HEK293 (cell line): ENCODE data around the gene DPT.

Experiments
- CTCF ChIA-PET: fragments of 350-600 bp; formaldehyde crosslinking; extraction: SDS; loops from one replicate; lab custom pipeline; 2021; ENCODE audit warnings: antibody characterized with exemption; lab: Yijun Ruan, JAX
- POLR2A ChIA-PET: fragments of 300-600 bp; formaldehyde crosslinking; extraction: SDS; loops from one replicate; lab custom pipeline; 2020; ENCODE audit warnings: antibody characterized with exemption, inconsistent platforms; lab: Yijun Ruan, JAX
- H3K27ac ChIP-seq: fragments of 200-500 bp; sonication (Bioruptor generic); 2 replicates; pipeline ENCODE4 v1.5.1; 2014; ENCODE audit warnings: low read depth, low read length, control low read depth, inconsistent platforms; ENCODE audit errors: extremely low read depth
- H3K36me3 ChIP-seq, 2 experiments: fragments of 200-500 bp in 1 of 2; sonication (Bioruptor generic) in 1 of 2; 1 replicate in 1 of 2; 2 replicates in 1 of 2; pipeline ENCODE4 v1.5.1; 2014 to 2017; ENCODE audit warnings: inconsistent platforms in 2 of 2, low read length in 2 of 2; ENCODE audit not compliant: control insufficient read depth in 2 of 2, insufficient read depth in 1 of 2
- H3K4me1 ChIP-seq: fragments of 200-500 bp; sonication (Bioruptor generic); 2 replicates; pipeline ENCODE4 v1.5.1; 2014; ENCODE audit warnings: mild to moderate bottlenecking, low read length, inconsistent platforms; ENCODE audit not compliant: control insufficient read depth, insufficient read depth
- H3K4me3 ChIP-seq: 2 replicates; pipeline ENCODE4 v1.5.1; 2011; ENCODE audit warnings: low read depth, mild to moderate bottlenecking, control low read depth, low read length, moderate library complexity
- H3K9me3 ChIP-seq: fragments of 200-500 bp; sonication (Bioruptor generic); 2 replicates; pipeline ENCODE4 v1.5.1; 2014; ENCODE audit warnings: low read depth, low read length, inconsistent platforms; ENCODE audit not compliant: control insufficient read depth, insufficient read depth
- EGR2 ChIP-seq: fragments of 450-650 bp; formaldehyde crosslinking; IDR thresholded peaks from 2 replicates; pipeline ENCODE4 v1.5.1; 2016; ENCODE audit warnings: low read depth, missing biosample characterization, missing genetic modification characterization
- KLF10 ChIP-seq: fragments of 450-650 bp; IDR thresholded peaks from 2 replicates; pipeline ENCODE4 v1.5.1; 2018; ENCODE audit warnings: missing biosample characterization, mild to moderate bottlenecking, missing genetic modification characterization
- SP7 ChIP-seq: fragments of 450-650 bp; formaldehyde crosslinking; IDR thresholded peaks from 2 replicates; pipeline ENCODE4 v1.5.1; 2016; ENCODE audit warnings: missing biosample characterization, missing genetic modification characterization
- TRIM28 ChIP-seq: IDR thresholded peaks from 2 replicates; pipeline ENCODE4 v1.6.1; 2011; ENCODE audit warnings: low read length, control low read depth, borderline replicate concordance
- YY2 ChIP-seq: fragments of 450-650 bp; formaldehyde crosslinking; IDR thresholded peaks from 2 replicates; pipeline ENCODE4 v1.5.1; 2016; ENCODE audit warnings: missing biosample characterization, missing genetic modification characterization
- ZFHX2 ChIP-seq: fragments of 450-650 bp; formaldehyde crosslinking; conservative IDR thresholded peaks from 2 replicates; pipeline ENCODE4 v1.5.1; 2016; ENCODE audit warnings: missing biosample characterization, missing genetic modification characterization
- ZFP41 ChIP-seq: fragments of 450-650 bp; formaldehyde crosslinking; IDR thresholded peaks from 2 replicates; pipeline ENCODE4 v1.5.1; 2016; ENCODE audit warnings: missing biosample characterization, missing genetic modification characterization, borderline replicate concordance
- ZNF121 ChIP-seq: fragments of 450-650 bp; formaldehyde crosslinking; IDR thresholded peaks from 2 replicates; pipeline ENCODE4 v1.5.1; 2016; ENCODE audit warnings: missing biosample characterization, missing genetic modification characterization
- ZNF202 ChIP-seq: fragments of 450-650 bp; formaldehyde crosslinking; IDR thresholded peaks from 2 replicates; pipeline ENCODE4 v1.5.1; 2016; ENCODE audit warnings: missing biosample characterization, missing genetic modification characterization, borderline replicate concordance
- ZNF221 ChIP-seq: fragments of 450-650 bp; formaldehyde crosslinking; IDR thresholded peaks from 2 replicates; pipeline ENCODE4 v1.5.1; 2017; ENCODE audit warnings: missing biosample characterization, missing genetic modification characterization, borderline replicate concordance
- ZNF596 ChIP-seq: fragments of 450-650 bp; IDR thresholded peaks from 2 replicates; pipeline ENCODE4 v1.5.0; 2018; ENCODE audit warnings: missing biosample characterization, mild to moderate bottlenecking, missing genetic modification characterization, moderate library complexity
- ZNF600 ChIP-seq: fragments of 450-650 bp; formaldehyde crosslinking; IDR thresholded peaks from 2 replicates; pipeline ENCODE4 v1.5.1; 2016; ENCODE audit warnings: missing biosample characterization, missing genetic modification characterization
- ZNF621 ChIP-seq: fragments of 450-650 bp; formaldehyde crosslinking; IDR thresholded peaks from 2 replicates; pipeline ENCODE4 v1.5.1; 2017; ENCODE audit warnings: missing biosample characterization, missing genetic modification characterization
- TF ChIP-seq, protein P1 (sequence below): fragments of 450-650 bp; formaldehyde crosslinking; IDR thresholded peaks from 2 replicates; pipeline ENCODE4 v1.5.1; 2016; ENCODE audit warnings: missing biosample characterization, missing genetic modification characterization, borderline replicate concordance
- TF ChIP-seq, protein P2 (sequence below): fragments of 450-650 bp; IDR thresholded peaks from 2 replicates; pipeline ENCODE4 v1.5.1; 2018; ENCODE audit warnings: missing biosample characterization, missing genetic modification characterization
- TF ChIP-seq, protein P3 (sequence below): fragments of 450-650 bp; formaldehyde crosslinking; IDR thresholded peaks from 2 replicates; pipeline ENCODE4 v1.5.1; 2016; ENCODE audit warnings: missing biosample characterization, missing genetic modification characterization
- TF ChIP-seq, protein P4 (sequence below): fragments of 450-650 bp; formaldehyde crosslinking; IDR thresholded peaks from 2 replicates; pipeline ENCODE4; 2016; ENCODE audit warnings: missing biosample characterization, missing genetic modification characterization
- TF ChIP-seq, protein P5 (sequence below): sonication (generic); formaldehyde crosslinking; IDR thresholded peaks from 2 replicates; pipeline ENCODE4 v1.8.1; 2022; ENCODE audit warnings: mild to moderate bottlenecking, moderate library complexity, missing genetic modification reagents
- TF ChIP-seq, protein P6 (sequence below): fragments of 450-650 bp; formaldehyde crosslinking; IDR thresholded peaks from 2 replicates; pipeline ENCODE4 v1.5.1; 2017; ENCODE audit warnings: missing biosample characterization, missing genetic modification characterization

Gene DPT

DNA sequence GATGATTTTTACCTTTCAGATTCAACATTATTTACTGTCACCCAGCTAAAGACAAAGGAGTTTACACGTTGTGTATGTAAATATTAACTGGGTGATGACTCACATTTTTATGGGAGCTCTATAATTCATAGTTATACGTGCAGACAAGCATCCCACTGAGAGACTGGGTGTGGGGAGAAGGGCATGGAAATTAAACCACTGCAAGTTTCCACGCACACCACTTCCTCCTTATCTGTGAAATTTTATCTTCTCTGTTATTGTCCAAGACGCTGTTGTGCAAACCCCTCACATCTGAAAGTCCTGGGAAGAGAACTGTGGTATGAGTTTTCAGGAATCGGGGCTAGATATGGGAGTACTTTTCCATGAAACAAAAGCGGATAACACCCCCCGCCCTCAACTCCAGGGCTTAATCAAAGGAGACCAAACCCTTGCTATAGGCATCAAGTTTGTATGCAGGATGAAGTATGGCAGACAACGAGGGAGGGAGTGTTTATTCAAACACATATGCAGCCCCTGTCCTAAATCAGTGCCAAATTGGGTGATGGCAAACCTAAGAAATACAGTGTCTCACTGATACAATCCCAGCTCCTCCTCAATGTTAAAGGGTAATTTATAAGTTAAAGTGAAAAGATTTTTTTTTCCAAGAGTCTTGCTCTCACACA is 23.3 kb upstream of the DPT start (continued):
- TF ChIP-seq, protein P1, sequence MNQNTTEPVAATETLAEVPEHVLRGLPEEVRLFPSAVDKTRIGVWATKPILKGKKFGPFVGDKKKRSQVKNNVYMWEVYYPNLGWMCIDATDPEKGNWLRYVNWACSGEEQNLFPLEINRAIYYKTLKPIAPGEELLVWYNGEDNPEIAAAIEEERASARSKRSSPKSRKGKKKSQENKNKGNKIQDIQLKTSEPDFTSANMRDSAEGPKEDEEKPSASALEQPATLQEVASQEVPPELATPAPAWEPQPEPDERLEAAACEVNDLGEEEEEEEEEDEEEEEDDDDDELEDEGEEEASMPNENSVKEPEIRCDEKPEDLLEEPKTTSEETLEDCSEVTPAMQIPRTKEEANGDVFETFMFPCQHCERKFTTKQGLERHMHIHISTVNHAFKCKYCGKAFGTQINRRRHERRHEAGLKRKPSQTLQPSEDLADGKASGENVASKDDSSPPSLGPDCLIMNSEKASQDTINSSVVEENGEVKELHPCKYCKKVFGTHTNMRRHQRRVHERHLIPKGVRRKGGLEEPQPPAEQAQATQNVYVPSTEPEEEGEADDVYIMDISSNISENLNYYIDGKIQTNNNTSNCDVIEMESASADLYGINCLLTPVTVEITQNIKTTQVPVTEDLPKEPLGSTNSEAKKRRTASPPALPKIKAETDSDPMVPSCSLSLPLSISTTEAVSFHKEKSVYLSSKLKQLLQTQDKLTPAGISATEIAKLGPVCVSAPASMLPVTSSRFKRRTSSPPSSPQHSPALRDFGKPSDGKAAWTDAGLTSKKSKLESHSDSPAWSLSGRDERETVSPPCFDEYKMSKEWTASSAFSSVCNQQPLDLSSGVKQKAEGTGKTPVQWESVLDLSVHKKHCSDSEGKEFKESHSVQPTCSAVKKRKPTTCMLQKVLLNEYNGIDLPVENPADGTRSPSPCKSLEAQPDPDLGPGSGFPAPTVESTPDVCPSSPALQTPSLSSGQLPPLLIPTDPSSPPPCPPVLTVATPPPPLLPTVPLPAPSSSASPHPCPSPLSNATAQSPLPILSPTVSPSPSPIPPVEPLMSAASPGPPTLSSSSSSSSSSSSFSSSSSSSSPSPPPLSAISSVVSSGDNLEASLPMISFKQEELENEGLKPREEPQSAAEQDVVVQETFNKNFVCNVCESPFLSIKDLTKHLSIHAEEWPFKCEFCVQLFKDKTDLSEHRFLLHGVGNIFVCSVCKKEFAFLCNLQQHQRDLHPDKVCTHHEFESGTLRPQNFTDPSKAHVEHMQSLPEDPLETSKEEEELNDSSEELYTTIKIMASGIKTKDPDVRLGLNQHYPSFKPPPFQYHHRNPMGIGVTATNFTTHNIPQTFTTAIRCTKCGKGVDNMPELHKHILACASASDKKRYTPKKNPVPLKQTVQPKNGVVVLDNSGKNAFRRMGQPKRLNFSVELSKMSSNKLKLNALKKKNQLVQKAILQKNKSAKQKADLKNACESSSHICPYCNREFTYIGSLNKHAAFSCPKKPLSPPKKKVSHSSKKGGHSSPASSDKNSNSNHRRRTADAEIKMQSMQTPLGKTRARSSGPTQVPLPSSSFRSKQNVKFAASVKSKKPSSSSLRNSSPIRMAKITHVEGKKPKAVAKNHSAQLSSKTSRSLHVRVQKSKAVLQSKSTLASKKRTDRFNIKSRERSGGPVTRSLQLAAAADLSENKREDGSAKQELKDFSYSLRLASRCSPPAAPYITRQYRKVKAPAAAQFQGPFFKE (tag by site-specific recombination), result no peak
- no peak for TF ChIP-seq ZNF121
- TF ChIP-seq, protein P2, sequence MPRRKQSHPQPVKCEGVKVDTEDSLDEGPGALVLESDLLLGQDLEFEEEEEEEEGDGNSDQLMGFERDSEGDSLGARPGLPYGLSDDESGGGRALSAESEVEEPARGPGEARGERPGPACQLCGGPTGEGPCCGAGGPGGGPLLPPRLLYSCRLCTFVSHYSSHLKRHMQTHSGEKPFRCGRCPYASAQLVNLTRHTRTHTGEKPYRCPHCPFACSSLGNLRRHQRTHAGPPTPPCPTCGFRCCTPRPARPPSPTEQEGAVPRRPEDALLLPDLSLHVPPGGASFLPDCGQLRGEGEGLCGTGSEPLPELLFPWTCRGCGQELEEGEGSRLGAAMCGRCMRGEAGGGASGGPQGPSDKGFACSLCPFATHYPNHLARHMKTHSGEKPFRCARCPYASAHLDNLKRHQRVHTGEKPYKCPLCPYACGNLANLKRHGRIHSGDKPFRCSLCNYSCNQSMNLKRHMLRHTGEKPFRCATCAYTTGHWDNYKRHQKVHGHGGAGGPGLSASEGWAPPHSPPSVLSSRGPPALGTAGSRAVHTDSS (tag by site-specific recombination), result no peak
- TF ChIP-seq, all 188 proteins: peak for 48

DNA sequence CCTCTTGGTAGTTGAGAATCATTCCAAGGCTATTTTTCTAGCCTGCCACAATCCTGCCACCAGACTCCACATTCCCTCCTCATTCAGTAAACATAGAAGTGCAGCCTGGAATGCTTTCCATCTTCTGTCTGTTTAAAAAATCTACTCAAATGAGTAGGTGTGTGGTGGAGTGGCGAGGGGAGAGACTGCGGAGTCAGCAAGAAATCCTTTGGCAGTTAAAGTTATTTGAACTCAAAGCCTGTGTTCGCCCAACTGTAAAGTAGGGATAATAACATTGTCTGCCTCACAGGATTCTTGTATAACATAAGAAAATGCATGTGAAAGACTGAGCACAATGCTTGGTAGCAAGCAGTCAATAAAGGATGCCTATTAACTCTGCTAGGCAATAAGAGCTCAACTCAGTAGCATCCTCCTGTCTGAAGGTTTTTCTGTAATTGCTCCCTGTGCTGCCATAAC is 22.2 kb upstream of the DPT start:
- Histone ChIP-seq H3K36me3 (no peaks in the 10 kb centered on the region), H3K9me3 (no peaks in the 10 kb centered on the region), H3K4me3 (no peak overlapping the region), H3K27ac (0 out of 2 replicates have a peak overlapping the region, but pooled peaks have one; percentile 47), H3K4me1 (peaks cover 18% of the 10 kb centered on the region)
- ChIA-PET POLR2A (no interaction called here), CTCF (interaction anchor here (0.7 kb wide), 1 partner anchor 9 kb away, joined by 3 read pairs; no protein-coding TSS in a partner anchor)
- TF ChIP-seq ZFP41 (tag by site-specific recombination), result no peak
- peak; percentile 59 for TF ChIP-seq ZNF600
- TF ChIP-seq, protein P3, sequence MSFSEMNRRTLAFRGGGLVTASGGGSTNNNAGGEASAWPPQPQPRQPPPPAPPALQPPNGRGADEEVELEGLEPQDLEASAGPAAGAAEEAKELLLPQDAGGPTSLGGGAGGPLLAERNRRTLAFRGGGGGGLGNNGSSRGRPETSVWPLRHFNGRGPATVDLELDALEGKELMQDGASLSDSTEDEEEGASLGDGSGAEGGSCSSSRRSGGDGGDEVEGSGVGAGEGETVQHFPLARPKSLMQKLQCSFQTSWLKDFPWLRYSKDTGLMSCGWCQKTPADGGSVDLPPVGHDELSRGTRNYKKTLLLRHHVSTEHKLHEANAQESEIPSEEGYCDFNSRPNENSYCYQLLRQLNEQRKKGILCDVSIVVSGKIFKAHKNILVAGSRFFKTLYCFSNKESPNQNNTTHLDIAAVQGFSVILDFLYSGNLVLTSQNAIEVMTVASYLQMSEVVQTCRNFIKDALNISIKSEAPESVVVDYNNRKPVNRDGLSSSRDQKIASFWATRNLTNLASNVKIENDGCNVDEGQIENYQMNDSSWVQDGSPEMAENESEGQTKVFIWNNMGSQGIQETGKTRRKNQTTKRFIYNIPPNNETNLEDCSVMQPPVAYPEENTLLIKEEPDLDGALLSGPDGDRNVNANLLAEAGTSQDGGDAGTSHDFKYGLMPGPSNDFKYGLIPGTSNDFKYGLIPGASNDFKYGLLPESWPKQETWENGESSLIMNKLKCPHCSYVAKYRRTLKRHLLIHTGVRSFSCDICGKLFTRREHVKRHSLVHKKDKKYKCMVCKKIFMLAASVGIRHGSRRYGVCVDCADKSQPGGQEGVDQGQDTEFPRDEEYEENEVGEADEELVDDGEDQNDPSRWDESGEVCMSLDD, result no peak
- TF ChIP-seq, protein P4, sequence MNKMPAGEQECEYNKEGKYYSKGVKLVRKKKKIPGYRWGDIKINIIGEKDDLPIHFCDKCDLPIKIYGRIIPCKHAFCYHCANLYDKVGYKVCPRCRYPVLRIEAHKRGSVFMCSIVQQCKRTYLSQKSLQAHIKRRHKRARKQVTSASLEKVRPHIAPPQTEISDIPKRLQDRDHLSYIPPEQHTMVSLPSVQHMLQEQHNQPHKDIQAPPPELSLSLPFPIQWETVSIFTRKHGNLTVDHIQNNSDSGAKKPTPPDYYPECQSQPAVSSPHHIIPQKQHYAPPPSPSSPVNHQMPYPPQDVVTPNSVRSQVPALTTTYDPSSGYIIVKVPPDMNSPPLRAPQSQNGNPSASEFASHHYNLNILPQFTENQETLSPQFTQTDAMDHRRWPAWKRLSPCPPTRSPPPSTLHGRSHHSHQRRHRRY (tag by site-specific recombination), result no peak
- TF ChIP-seq, protein P5, sequence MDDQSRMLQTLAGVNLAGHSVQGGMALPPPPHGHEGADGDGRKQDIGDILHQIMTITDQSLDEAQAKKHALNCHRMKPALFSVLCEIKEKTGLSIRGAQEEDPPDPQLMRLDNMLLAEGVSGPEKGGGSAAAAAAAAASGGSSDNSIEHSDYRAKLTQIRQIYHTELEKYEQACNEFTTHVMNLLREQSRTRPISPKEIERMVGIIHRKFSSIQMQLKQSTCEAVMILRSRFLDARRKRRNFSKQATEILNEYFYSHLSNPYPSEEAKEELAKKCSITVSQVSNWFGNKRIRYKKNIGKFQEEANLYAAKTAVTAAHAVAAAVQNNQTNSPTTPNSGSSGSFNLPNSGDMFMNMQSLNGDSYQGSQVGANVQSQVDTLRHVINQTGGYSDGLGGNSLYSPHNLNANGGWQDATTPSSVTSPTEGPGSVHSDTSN (CRISPR knock-in tag), result no peak
- peak; percentile 28; the same call in 1 of the 2 replicates for TF ChIP-seq SP7 (tag by site-specific recombination)
- no peak for TF ChIP-seq ZNF221 (tag by site-specific recombination)
- no peak for TF ChIP-seq KLF10 (tag by site-specific recombination)
- TF ChIP-seq EGR2, result peak; percentile 44; the same call in 1 of the 2 replicates
- peak; percentile 41; the same call in 1 of the 2 replicates for TF ChIP-seq TRIM28
- TF ChIP-seq ZFHX2 (tag by site-specific recombination), result peak; percentile 44
- TF ChIP-seq ZNF596, result no peak
- TF ChIP-seq, protein P6, sequence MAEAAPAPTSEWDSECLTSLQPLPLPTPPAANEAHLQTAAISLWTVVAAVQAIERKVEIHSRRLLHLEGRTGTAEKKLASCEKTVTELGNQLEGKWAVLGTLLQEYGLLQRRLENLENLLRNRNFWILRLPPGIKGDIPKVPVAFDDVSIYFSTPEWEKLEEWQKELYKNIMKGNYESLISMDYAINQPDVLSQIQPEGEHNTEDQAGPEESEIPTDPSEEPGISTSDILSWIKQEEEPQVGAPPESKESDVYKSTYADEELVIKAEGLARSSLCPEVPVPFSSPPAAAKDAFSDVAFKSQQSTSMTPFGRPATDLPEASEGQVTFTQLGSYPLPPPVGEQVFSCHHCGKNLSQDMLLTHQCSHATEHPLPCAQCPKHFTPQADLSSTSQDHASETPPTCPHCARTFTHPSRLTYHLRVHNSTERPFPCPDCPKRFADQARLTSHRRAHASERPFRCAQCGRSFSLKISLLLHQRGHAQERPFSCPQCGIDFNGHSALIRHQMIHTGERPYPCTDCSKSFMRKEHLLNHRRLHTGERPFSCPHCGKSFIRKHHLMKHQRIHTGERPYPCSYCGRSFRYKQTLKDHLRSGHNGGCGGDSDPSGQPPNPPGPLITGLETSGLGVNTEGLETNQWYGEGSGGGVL (tag by site-specific recombination), result no peak
- no peak for TF ChIP-seq ZNF621 (tag by site-specific recombination)
- TF ChIP-seq YY2 (tag by site-specific recombination), result no peak
- no peak for TF ChIP-seq ZNF202
